ENCODE measurements around the gene B3GAT1. TPM values are rescaled to one million over a fixed set of nuclear protein-coding genes. Genes with fewer than 3 reads are reported as not detected.

The B3GAT1 gene
- total RNA-seq (2021; ENCODE audit: unreplicated experiment) (not detected), Bru-seq, nascent RNA (not detected), BruChase-seq, experiment 1, labeled RNA remaining after a 6-hour chase (not detected), BruChase-seq, experiment 2, labeled RNA remaining after a 2-hour chase (percentile 5 among the genes with signal in this experiment)
- polyA plus RNA-seq (2012) = 0.02 and 0.08 TPM in 2 replicates
- long read RNA-seq = 0 reads

- intact Hi-C loops (cut with micrococcal nuclease) = no loop called here
- Histone ChIP-seq H3K4me3 (replicated peaks in 1 of 2; ENCODE audit: low read depth in 1 of 2, low read length in 2 of 2) (no peak within 1 kb of the TSS), H2AFZ (ENCODE audit: low read depth, low read length, poor library complexity, severe bottlenecking) (no peak within 1 kb of the TSS), H3K4me1 (ENCODE audit: control insufficient read depth in 1 of 2, insufficient read depth in 2 of 2, low read length in 2 of 2) (no peaks in the 10 kb centered on the region), H4K20me1 (ENCODE audit: insufficient read depth) (no peaks in the 10 kb centered on the region), H3K79me2 (ENCODE audit: insufficient read depth, low read length) (no peaks in the 10 kb centered on the region), H3K27ac (ENCODE audit: low read depth, low read length) (no peak within 1 kb of the TSS), H3K9me2 (ENCODE audit: insufficient read depth) (no peaks in the 10 kb centered on the region), H3K27me3 (ENCODE audit: insufficient read depth, low read length) (peaks cover 40% of the 10 kb centered on the region), H3K36me3 (ENCODE audit: control insufficient read depth in 1 of 2, insufficient read depth in 2 of 2, low read length in 2 of 2) (no peaks in the 10 kb centered on the region), H3K9ac (ENCODE audit: low read length) (no peak within 1 kb of the TSS), H3K9me3 (ENCODE audit: control insufficient read depth in 1 of 2, insufficient read depth in 1 of 2, low read depth in 1 of 2, low read length in 2 of 2) (no peaks in the 10 kb centered on the region), H3K4me2 (ENCODE audit: low read length) (no peak within 1 kb of the TSS)
- POLR2A ChIA-PET = no interaction called here
- CTCF ChIA-PET = no interaction called here
- RAD21 ChIA-PET (ENCODE audit: low non-redundant PET in 1 of 2, low total read pairs in 2 of 2, uncharacterized antibody in 2 of 2, unreplicated experiment in 2 of 2) = no interaction called here
- BruUV-seq (replicated peaks) = no TSS peak
- ATAC-seq (no peak; the same call in 1 of the 2 replicates), DNase-seq (ENCODE audit: low read depth, low spot score) (no peak)
- TF ChIP-seq POLR2AphosphoS5 (IDR thresholded peaks at IDR 0.05; ENCODE audit: low read depth, low read length) (no peak), MAX (IDR thresholded peaks at IDR 0.05) (no peak), ELF1 (IDR thresholded peaks at IDR 0.05; ENCODE audit: borderline replicate concordance, low read depth) (no peak), ZNF274 (IDR thresholded peaks at IDR 0.05; ENCODE audit: low read depth, low read length) (no peak), ZBTB33 (IDR thresholded peaks at IDR 0.05; ENCODE audit: extremely low read depth, insufficient replicate concordance, low read length) (no peak), FOSL1 (IDR thresholded peaks at IDR 0.05; ENCODE audit: low read depth) (no peak), REST (IDR thresholded peaks at IDR 0.05; ENCODE audit: low read depth) (no peak), CTCF (IDR thresholded peaks at IDR 0.05 in 2 of 3, conservative IDR thresholded peaks at IDR 0.05 in 1 of 3; ENCODE audit: borderline replicate concordance in 1 of 3, insufficient read depth in 1 of 3, low read depth in 2 of 3, low read length in 2 of 3) (no peak), RAD21 (IDR thresholded peaks at IDR 0.05; ENCODE audit: low read depth) (no peak), TCF7L2 (IDR thresholded peaks at IDR 0.05; ENCODE audit: borderline replicate concordance, extremely low read depth, insufficient read depth, insufficient read length) (no peak)
These were observed at the start of gene B3GAT1 for GRCh38 chr11:134412203-134413042. Gene B3GAT1 (minus strand): TSS chr11:134412242. CDS start chr11:134387659, 24,583 bp downstream.

Measured in HCT116 (cell line).